ENCODE data around the gene JPH2.
"Not testable (repeated sequence)": the region's sequence is repeated elsewhere in the genome, so short reads cannot be mapped to it uniquely, and the experiment has no call there.

The JPH2 gene

DNA sequence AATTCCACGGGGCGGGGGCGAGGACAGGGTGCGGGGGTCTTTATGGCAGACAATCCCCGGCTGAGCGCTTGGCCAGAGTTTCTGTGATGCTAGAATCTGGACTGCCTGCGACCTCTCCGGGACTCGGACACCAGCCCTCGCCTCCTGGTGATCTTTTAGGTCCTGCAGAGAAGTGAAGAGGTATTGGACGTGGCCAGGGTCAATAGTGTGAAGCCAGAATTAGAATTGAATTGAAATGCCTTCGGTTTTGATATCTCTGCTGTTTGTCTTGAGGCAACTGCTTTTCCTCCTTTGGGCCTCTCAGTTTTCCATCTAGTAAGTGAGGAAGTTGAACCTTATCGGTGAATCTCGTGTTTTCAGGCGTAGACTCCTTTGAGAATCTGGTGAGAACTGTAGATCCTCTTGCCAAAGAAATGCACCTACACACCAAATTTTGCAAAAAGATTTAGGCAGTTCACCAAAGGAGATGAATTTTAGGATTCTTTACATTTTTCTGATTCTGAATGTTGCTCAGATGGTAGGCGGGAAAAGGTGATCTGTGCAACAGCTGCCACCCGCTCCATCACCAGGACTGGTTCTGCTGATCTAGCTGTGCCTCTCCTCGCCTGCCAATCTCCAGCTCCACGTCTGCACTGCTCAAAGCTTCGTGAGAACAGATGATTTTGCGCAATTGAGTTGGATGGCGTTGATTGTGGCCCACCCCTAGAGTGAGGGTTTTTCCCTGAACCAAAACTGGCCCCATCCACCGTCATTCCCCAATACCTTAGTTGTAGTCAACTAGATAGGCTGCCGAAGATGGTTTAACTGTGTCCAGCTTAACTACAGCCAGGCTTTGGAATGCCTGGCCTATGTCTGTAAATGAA is 24.4 kb upstream of the JPH2 start:
- no peak for DNase-seq

DNA sequence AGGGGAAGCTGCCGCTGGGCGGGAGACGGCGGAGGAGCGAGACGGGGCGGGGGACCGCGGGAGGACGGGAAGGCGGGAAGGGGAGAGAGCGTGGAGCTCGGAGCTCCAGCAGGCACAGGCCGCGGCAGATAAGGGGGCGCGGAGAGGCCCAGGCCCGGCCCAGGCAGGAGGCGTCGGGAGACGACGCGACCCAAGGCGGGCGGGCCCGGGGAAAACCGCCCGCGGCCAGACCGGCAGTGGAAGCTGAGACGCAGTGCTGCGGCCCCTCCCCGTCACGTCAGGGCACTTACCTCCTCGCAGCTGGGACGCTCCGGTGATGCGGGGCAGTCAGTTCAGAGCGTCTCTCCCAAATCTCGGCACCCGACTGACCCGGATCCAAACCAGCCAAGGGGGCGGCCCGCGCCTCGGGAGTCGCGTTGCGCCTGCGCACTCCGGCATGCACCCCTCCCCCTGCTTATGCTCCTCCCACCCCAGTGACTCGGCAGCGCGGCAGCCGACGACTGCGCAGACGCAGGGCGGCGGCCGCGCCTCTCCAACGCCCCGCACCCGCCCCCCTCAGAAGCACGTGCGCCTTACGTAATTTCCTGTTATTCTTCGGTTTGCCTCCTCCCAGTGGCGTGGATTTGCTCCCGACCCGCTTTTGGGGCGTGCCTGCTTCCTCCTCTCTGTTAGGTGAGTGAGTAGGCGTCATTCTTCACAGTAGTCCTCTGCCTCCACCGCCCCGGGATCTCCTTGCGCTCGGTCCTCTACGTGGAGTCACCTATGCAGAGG is 23.6 kb upstream of the JPH2 start, which contains the start of gene OSER1:
Gene OSER1, minus strand, starts transcription at position 366 of the 771 bp plus-strand sequence. CDS start 3,814 bp downstream, outside the sequence.
- DNase-seq = peak; percentile 94

DNA sequence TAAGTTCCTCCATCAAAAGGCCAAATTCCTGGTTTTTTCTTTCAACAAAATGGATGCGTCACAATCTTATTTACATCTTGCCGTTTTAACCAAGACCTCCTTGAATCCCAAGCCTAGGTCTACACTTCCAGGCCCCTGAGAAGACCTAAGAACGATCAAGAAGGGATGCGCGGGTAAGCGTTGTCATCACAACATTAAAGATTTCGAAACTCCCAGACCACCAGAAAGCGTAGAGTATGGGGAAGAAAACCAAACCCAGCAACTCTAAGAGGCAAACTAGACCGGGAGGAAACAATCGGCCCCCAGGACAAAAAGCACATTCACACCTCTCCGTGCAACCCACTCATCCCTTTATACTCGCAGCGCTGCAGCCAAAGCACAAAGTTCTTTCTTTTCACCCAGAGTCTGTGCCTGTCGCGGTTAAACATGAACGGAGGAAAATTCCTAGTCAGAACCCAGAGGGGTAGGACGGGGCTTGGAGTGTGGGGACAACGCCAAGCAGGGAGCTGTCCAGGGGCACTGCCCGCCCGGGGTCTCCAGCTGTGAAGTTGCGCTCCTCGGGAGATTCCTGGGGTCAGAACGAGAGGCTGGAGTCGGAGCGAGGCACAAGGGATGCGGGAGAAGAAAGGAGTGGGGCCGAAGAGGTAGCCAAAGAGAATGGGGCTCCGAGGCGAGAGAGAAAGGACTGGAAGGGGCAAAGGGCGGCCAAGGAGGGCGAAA is 22.9 kb upstream of the JPH2 start:
- DNase-seq = no peak

DNA sequence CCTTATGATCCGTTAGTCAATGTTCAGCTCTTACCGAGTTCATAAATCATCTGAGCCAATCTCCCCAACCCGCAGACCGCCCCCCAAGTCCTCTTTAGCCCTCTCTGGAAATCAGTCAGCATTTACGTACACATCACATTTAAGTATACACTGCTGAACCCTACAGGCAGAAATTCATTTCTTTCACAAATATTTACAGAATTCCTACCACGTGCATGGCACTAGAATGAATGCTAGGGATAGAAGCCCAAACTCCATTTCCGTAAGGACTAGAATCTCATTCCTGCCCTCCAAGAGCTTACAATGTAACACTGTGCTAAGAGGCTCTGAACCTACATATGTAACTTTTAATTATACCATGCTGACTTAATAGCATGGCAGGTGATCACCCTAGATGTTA is 21.8 kb upstream of the JPH2 start:
- peak; percentile 38 for DNase-seq

DNA sequence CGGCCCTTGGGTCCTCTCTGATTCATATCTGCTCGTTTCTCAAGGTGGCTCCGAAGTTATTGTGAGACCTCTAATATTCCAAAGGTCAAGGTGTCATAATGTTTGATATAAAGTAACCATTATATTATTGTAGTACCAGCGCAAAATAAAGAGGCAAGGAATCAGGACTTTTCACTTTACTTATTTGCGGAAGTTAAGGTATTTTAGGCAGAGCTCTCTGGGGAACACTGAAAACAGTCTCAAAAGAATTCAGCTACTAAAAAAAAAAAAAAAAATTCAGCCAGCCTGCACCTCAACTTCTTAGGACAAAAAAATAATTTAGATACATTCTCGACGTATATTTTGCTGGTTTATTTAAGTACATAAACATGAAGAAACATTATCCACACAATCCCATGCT is 21.2 kb upstream of the JPH2 start:
- DNase-seq = no peak

DNA sequence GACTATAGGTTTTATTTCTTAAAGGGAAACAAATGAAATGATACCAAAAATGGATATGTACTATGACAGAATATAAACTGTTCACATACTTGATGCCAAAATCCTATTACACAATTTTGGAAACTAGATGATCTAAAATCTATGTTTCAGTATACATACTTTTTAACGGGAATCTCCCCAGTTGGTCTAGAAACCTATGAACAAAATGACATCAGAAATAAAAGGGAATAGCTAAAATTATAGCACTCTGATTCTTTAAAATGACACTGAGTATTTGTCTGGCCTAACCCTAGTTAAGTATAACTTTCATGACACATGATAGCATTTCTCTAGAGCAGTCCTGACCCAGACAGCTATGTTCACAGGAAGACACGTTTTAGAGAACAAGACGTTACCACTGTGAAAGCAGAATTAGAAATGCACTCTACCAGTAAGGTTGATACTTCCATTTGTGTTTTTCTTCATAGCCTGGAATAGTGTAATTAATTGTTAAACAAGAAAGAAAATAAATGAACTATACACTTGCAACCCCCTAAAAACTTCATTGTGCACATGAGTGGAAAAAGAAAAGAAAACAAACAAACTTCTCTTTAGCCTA is 20.2 kb upstream of the JPH2 start:
- DNase-seq = no peak

DNA sequence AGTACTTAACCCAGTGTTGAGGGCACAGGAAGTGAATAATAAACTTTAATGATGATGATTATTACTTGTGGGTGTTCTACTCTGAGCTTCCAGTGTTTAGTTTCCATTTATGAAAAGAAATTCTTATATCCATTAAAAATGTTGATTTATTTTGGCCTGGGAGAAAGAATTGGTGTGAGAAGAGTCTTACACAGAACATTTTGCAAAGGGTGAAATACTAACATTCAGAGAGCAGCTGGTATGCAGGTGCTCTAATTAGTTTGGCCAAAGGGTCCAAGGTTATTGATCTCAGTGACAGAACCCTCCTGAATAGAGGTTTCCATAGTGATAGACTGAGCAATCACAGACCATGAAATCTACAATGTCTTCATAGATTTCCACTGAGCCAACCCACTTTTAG is 19.1 kb upstream of the JPH2 start:
- DNase-seq = no peak

DNA sequence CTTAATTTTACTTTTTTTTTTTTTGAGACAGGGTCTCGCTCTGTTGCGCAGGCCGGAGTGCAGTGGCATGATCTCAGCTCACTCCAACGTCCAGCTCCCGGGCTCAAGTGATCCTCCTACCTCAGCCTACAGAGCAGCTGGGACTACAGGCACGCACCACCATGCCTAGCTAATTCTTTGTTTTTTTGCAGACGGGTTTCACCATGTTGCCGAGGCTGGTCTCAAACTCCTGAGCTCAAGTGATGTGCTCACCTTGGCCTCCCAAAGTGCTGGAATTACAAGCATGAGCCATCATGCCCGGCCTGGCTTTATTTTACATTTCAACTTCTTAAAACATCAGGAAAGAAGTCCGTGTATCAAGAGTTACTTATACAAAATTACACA is 17.8 kb upstream of the JPH2 start:
- DNase-seq = no peak

DNA sequence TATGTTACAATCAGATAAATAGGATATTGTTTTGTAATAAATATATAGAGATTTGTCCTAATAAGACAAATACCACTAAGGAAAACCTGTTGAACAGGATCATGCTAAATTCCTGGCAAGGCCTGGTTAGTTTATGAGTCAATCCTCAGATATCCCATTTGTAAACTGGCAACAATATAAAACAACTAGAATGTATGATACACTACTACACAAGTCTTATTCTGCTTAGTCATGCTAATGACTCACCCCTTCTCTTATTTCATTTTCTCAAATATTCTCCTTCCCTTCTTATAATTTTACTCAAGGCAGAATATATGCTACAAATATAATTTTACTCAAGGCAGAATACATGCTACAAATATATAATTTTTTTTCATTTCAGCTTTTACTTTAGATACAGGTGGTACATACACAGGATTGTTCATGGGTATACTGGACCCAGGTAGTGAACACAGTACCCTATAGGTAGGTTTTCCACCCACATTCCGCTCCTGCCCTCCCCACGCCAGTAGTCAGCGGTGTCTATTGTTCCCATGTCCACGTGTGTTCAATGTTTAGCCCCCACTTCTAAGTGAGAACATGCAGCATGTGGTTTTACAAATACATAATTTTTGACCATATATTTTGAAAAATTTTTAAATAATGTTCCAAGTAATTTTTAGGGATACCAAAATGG is 17.3 kb upstream of the JPH2 start:
- peak; percentile 79 for DNase-seq

DNA sequence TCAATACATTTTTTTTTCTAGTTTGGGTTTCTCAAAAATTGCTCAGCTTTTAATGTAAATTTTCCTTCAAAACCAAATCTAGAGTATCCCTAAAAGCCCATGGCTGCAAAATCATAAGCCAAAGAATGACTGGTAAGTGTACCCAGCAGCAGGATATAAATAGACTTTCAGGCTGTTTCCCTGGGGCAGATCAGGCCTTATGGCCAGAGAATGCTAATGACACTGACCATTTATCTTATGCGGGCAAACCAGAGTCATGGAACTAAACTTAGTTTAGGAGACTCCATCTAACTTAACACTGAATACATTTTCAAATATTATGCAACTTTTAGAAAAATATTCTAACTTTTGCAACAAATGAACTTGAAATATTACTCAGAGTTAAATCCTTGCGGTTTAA is 16.2 kb upstream of the JPH2 start:
- no peak for DNase-seq

DNA sequence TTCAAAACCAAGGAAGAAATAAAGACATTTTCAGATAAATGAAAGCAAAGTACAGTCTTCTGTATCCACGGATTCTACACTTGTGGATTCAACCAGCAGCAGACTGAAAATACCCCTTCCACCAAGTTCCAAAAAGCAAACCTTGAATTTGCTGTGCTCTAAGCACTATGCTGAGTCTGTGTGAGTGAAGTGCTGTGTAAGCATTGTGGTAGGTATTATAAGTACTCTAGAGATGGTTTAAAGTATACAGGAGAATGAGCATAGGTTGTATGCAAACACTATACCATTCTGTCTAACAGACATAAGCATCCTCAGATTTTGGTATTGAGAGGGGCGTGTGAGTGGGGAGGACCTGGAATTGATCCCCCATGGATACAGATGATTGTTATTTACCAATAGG is 14.0 kb upstream of the JPH2 start:
- DNase-seq = no peak

DNA sequence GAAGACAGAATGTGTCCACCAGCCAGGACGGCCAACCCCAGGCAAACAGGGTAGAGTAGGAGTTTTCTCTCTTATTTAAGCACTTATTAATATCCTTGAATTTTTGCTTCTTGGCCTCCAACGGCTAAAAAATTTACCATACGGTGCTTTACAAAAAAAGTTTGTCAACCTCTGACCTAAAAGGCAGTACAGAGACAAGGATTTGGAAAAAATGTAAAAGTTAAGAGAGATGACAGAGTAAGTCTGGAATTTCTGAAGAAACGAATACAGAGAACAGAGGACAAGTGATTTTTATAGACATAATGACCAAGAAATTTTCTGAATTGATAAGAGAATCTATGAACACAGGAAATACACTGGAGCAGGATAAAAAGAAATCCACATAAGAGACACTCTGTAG is 13.4 kb upstream of the JPH2 start:
- no peak for DNase-seq

DNA sequence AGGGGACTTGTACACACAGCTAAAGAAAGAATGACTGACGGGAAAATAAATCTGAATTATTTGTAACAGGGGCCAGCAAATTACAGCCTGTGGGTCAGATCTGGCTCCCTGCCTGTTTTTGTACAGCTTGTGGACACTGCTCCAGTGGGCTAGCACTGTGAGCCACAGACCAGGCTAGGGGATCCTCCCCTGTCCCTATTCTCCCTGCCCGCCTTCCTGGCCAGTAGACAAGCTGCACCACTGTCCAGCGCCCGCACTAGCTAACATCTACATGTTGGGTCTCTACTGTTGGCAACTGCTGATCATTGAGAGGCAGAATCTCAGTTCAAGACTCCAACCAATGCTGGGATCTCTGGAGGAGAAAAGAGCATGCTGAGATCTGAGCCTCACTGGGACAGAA is 12.9 kb upstream of the JPH2 start:
- no peak for DNase-seq

DNA sequence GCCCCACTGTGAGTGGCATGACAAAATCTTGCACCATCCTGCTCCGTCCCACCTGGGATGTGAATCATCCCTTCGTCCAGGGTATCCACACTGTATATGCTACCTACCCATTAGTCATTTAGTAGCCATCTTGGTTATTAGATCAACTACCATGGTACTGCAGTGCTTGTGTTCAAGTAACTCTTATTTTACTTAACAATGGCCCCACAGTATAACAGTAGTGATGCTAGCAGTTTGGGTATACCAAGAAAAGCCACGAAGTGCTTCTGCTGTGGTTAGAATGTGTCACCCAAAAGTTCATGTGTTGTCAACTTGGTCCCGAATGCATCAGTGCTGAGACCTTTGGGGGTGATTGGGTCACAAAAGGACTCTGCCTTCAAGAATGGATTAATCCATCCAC is 11.9 kb upstream of the JPH2 start:
- no peak for DNase-seq

DNA sequence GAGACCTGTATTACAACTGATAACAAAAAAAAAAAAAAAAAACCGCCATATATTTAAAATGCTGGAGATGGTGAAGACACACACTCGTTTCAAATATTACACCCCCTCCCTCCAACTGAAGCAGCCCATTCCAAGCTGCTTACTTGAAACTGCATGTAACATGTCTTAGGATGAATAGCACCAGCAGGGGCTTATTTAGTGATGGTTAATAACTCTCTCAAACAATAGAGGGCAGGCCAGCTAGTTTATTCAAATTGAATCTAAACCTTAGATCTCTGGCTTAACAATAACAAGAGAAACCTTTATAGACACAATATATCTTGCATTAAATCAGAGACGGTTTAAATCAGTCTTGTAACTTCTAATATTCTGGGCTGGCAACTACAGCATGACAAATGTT is 9.3 kb upstream of the JPH2 start:
- DNase-seq = no peak

DNA sequence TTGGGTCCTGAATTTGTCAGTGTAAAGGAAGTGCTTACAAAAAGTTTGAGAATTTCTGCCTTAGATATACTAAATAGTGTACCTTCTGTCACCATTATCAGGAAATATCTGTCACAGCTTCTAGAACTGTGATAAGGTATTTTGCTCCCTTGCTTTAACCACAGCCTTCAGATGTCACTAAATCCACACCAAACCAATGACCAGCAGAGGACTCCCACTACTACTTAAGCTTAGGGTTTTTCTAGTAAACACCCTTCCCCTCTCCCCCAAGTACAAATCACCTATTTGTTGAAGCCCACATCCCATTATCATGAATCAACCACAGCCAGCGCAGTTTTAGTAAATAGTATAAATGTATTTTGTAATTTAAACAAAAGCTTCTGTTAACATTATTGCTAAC is 8.6 kb upstream of the JPH2 start:
- DNase-seq = no peak

DNA sequence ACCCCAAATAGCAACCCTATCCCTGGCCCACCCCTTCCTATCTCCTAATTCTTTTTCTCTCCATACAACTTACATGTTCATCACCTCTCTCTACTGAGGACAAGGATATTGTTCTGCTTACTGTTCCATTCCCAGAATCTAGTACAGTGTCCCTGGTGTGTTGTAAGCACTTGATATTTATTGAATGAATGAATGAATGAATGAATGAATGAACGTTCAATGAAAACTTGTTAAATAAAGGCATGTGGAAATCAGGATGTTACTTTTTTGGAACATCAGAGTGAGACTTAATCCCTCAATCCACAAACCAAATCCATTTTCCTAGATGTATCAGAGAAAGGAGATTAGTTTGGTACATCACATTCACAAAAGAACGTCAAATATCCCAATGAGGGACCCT is 6.8 kb upstream of the JPH2 start:
- DNase-seq = no peak

DNA sequence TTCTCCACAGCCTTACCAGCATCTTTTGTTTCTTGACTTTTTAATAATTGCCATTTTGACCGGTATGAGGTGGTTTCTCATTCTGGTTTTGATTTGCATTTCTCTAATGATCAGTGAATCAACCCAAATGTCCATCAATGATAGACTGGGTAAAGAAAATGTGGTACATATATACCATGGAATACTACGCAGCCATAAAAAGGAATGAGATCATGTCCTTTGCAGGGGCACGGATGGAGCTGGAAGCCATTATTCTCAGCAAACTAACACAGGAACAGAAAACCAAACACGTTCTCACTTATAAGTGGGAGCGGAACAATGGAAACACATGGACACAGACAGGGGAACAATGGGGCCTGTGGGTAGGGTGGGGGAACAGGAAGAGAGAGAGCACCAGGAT is 4.7 kb upstream of the JPH2 start:
- not testable (repeated sequence) for DNase-seq

DNA sequence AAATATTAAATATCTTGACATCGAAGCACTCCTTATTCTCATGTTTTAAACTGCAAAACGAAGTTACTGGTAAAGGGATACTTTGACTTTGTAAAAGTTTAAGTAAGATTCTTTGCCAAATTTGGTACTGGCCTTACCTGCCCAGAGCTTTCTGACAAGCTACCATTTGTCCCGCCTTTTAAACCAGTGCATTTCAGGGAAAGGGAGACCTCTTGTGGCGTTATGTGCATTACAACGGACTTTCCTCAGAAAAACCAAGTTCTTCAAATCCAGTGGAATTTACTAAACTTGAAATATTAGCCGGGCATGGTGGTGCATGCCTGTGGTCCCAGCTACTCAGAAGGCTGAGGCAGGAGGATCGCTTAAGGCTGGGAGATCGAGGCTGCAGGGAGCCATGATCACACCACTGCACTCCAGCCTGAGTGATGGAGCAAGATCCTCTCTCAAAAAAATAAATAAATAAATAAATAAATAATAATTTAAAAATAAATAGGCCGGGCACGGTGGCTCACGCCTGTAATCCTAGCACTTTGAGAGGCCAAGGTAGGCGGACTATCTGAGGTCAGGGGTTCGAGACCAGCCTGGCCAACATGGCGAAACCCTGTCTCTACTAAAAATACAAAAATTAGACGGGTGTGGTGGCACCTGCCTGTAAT is 3.3 kb upstream of the JPH2 start:
- DNase-seq = peak; percentile 54

DNA sequence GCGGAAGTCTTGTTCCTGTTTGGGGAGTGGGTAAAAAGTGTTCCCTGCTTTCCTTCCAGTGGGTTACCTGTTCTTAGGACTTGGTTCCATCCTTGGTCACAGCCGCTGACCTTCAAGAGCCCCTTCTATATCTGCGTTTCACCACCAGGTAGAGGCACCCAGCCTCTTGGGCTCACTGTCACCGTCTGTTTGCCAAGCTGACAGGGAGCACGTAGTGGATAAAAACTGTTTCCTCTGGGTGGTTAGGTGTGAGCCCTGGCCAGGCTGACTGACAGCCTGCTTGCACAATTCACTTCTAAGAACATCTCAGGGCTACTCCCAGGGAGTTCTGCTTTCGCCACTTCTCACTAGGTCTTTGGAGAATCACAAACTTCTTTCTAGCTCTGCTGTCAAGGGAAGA is 1.8 kb upstream of the JPH2 start:
- no peak for DNase-seq

DNA sequence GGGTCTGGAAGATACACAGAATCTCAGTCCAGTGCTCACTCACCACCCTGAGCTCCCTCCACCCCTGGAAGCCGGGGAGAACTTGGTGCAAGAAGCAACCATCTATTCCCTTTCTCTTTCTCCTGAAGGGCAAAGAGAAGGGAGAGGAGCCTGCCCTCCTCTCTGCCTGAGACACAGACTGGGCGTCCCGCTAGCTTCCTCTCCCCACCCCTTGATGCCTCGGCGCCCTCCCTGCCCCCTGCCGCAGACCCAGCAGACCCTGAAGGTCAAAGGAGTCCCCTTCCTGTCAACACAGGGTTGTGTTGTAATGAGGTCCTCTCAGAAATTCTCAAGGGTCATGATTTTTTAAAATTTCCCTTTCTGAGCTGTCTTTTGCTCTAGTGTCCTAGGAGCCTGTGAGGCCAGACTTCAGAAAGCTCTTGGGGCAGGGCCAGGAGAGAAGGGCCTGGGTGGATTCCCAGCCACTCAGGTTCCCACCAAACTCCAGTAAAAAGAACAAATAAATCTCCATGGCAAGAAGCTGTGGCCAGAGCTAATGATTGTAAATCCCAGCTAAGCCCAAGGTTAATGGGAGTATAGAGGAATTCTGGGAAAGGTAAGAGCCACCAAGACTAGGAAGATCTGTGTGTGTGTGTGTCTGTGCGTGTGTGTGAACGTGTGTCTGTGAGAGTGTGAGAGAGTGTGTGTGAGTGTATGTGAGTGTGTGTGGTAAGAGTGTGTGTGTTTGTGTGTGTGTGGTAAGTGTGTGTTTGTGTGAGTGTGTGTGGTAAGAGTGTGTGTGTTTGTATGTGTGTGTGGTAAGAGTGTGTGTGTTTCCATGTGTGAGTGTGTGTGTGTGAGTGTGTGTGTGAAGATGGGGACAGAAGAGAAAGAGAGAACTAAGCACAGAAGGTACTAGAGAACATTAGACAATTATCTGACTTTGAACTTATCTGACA is 1.1 kb upstream of the JPH2 start:
- no peak for DNase-seq
